Measurements from ENCODE around the gene SULT4A1. TPM values are rescaled to one million over a fixed set of nuclear protein-coding genes. Genes with fewer than 3 reads are reported as not detected.

SULT4A1 gene
- total and polyA plus RNA-seq, 9 of the 15 experiments (the other 6 are each of a cell fraction or from before 2014, with no cell fraction given): 0.03 to 0.20 (median 0.09) TPM; not detected in 3

- no TSS peak for BruUV-seq (replicated peaks)
- Histone ChIP-seq H4K20me1 (replicated peaks; ENCODE audit: control insufficient read depth, insufficient read depth, low read length) (peaks cover under 1% of the 10 kb centered on the region; the same call in 1 of the 2 replicates), H3K4me2 (ENCODE audit: insufficient read depth, low read length) (no peak overlapping the region), H3K4me3 (no peak overlapping the region), H3K9me3 (replicated peaks; ENCODE audit: control insufficient read depth, insufficient read depth, low read depth, low read length) (no peaks in the 10 kb centered on the region), H3K4me1 (replicated peaks in 1 of 2; ENCODE audit: control insufficient read depth in 2 of 2, insufficient read depth in 2 of 2, low read length in 2 of 2) (peaks cover 0 to 4% of the 10 kb centered on the region in 2 experiments; a peak in 1 of 5 replicates), H3K9me1 (ENCODE audit: control insufficient read depth, insufficient read depth, low read length) (no peaks in the 10 kb centered on the region), H3K36me3 (ENCODE audit: control insufficient read depth, insufficient read depth, low read length) (no peaks in the 10 kb centered on the region), H3K9ac (ENCODE audit: insufficient read depth in 1 of 2, low read depth in 2 of 2, low read length in 2 of 2) (no peak overlapping the region), H3K27me3 (ENCODE audit: control insufficient read depth in 2 of 2, insufficient read depth in 2 of 2, low read length in 2 of 2) (no peaks in the 10 kb centered on the region), H2AFZ (ENCODE audit: low read depth, low read length) (no peak overlapping the region), H3K27ac (ENCODE audit: extremely low read depth, low read depth, low read length) (no peak overlapping the region), H3K79me2 (ENCODE audit: control insufficient read depth, insufficient read depth, low read length) (no peaks in the 10 kb centered on the region)
- CTCF ChIA-PET (ENCODE audit: low intra/inter-chr PET ratio): interaction anchor here (1.0 kb wide), 1 partner anchor 742 kb away, joined by 3 read pairs; no protein-coding TSS in a partner anchor
- peak; percentile 52 for FAIRE-seq
- WGBS (ENCODE audit: insufficient coverage, low coverage, missing lambda C conversion rate): 17% methylated on average over 8 of the region's 18 CpGs
- POLR2A ChIA-PET: no interaction called here
- intact Hi-C loops (cut with micrococcal nuclease): loop anchor here (10.0 kb wide), 1 partner anchor 740 kb away; no protein-coding TSS in a partner anchor
- DNase-seq (ENCODE audit: extremely low read depth in 1 of 4, low spot score in 3 of 4): peak; percentile 63 to 75 (median 70)
- ATAC-seq: peak; percentile 76
- in situ Hi-C loops (cut with MboI): no loop called here
- TF ChIP-seq MEF2A (IDR thresholded peaks at IDR 0.05; ENCODE audit: control insufficient read depth, low read depth, low read length): no peak
- no peak for TF ChIP-seq ZNF830 (CRISPR knock-in tag; IDR thresholded peaks at IDR 0.05)
- no peak for TF ChIP-seq CEBPB (tag; IDR thresholded peaks at IDR 0.05)
- TF ChIP-seq BHLHE40 (IDR thresholded peaks at IDR 0.05; ENCODE audit: low read length): no peak
- no peak for TF ChIP-seq PTBP1 (IDR thresholded peaks at IDR 0.05; ENCODE audit: low read depth, low read length)
- TF ChIP-seq NR2C1 (IDR thresholded peaks at IDR 0.05): no peak
- no peak for TF ChIP-seq NR2C1 (tag; IDR thresholded peaks at IDR 0.05)
- TF ChIP-seq, protein P1, sequence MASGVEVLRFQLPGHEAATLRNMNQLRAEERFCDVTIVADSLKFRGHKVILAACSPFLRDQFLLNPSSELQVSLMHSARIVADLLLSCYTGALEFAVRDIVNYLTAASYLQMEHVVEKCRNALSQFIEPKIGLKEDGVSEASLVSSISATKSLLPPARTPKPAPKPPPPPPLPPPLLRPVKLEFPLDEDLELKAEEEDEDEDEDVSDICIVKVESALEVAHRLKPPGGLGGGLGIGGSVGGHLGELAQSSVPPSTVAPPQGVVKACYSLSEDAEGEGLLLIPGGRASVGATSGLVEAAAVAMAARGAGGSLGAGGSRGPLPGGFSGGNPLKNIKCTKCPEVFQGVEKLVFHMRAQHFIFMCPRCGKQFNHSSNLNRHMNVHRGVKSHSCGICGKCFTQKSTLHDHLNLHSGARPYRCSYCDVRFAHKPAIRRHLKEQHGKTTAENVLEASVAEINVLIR (CRISPR knock-in tag; IDR thresholded peaks at IDR 0.05): no peak
- TF ChIP-seq SLC30A9 (CRISPR knock-in tag; IDR thresholded peaks at IDR 0.05): no peak
- 0 out of 2 replicates have a peak, but pooled peaks have one; percentile 35 for TF ChIP-seq KLF16 (IDR thresholded peaks at IDR 0.05)
- peak; percentile 68 to 71 (median 68) for TF ChIP-seq CTCF (IDR thresholded peaks at IDR 0.05 in 2 of 3, conservative IDR thresholded peaks at IDR 0.05 in 1 of 3; ENCODE audit: insufficient read depth in 2 of 3, low read depth in 1 of 3, low read length in 3 of 3)
- TF ChIP-seq NKRF (IDR thresholded peaks at IDR 0.05; ENCODE audit: borderline replicate concordance): no peak
- no peak for TF ChIP-seq POLR2H (tag; IDR thresholded peaks at IDR 0.05; ENCODE audit: low read depth)
- no peak for TF ChIP-seq MITF (IDR thresholded peaks at IDR 0.05)
- TF ChIP-seq ZFP30 (CRISPR knock-in tag; IDR thresholded peaks at IDR 0.05; ENCODE audit: borderline replicate concordance): no peak
These were observed 22.4 kb upstream of the SULT4A1 start for GRCh38 chr22:43884600-43885318.
